Loucy (cell line): ENCODE data around the gene CNTN1.

Experiments
- CTCF ChIP-seq: fragments of 200-600 bp; sonication (generic); conservative IDR thresholded peaks from 2 replicates; pipeline ENCODE4 v1.5.1; 2014; ENCODE audit warnings: mild to moderate bottlenecking, antibody characterized with exemption, low read length
- EZH2phosphoT487 ChIP-seq: fragments of 200-600 bp; IDR thresholded peaks from 2 replicates; pipeline ENCODE4 v1.6.1; 2018; ENCODE audit warnings: antibody characterized with exemption, mild to moderate bottlenecking, moderate library complexity, borderline replicate concordance

- TF ChIP-seq CTCF (no peak), EZH2phosphoT487 (no peak)
These were observed 322.4 kb downstream of the CNTN1 start for GRCh38 chr12:41014643-41015020.
